Endothelial cell of umbilical vein (primary cell): ENCODE measurements around the gene DUSP22. TPM values are rescaled to one million over a fixed set of nuclear protein-coding genes. Genes with fewer than 3 reads are reported as not detected.

Source experiments
- BruUV-seq: library from RNA; stranded (reverse); fragments of 400-500 nt; replicated peaks from 2 replicates; lab custom pipeline; 2021; lab: Mats Ljungman, UMichigan
- CTCF ChIA-PET: fragments of 300-600, 350-600 bp; sonication (Branson Sonifier 250); formaldehyde crosslinking; loops from one replicate; lab custom pipeline; 2021; ENCODE audit warnings: antibody characterized with exemption, inconsistent platforms; lab: Charles Lee
- POLR2A ChIA-PET: fragments of 300-600, 350-600 bp; sonication (Branson Sonifier 250); formaldehyde crosslinking; loops from one replicate; lab custom pipeline; 2021; ENCODE audit warnings: antibody characterized with exemption, inconsistent platforms; lab: Charles Lee
- DNase-seq: peaks from one replicate; pipeline ENCODE4 v3.0.0-alpha.2; 2011; ENCODE audit warnings: low read depth, low spot score
- FAIRE-seq: peaks from 2 replicates; lab custom pipeline; 2011; peaks lifted over from hg19 to GRCh38; lab: Jason Lieb, UNC
- H2AFZ ChIP-seq: 2 replicates; pipeline ENCODE4 v1.6.0; 2012; ENCODE audit warnings: low read depth, low read length, control low read depth, inconsistent platforms
- H3K27ac ChIP-seq: 2 replicates; pipeline ENCODE4 v1.5.1; 2011; ENCODE audit warnings: low read depth, mild to moderate bottlenecking, control low read depth, low read length, moderate library complexity; ENCODE audit not compliant: insufficient read depth
- H3K27me3 ChIP-seq, 2 experiments: 2 replicates each; pipeline versions ENCODE4 v1.6.0 to v1.6.1; 2011; ENCODE audit warnings: low read length in 2 of 2, mixed read lengths in 1 of 2; ENCODE audit not compliant: control insufficient read depth in 2 of 2, insufficient read depth in 2 of 2
- H3K36me3 ChIP-seq, 2 experiments: 2 replicates in 1 of 2; 3 replicates in 1 of 2; pipeline ENCODE4 v1.5.1; 2011; ENCODE audit warnings: low read length in 2 of 2, mild to moderate bottlenecking in 1 of 2, moderate library complexity in 1 of 2; ENCODE audit not compliant: control insufficient read depth in 2 of 2, insufficient read depth in 2 of 2; ENCODE audit errors: extremely low read depth in 1 of 2
- H3K4me1 ChIP-seq: 3 replicates; pipeline ENCODE4 v1.5.1; 2011; ENCODE audit warnings: mild to moderate bottlenecking, low read length; ENCODE audit not compliant: control insufficient read depth, insufficient read depth; ENCODE audit errors: extremely low read depth
- H3K4me2 ChIP-seq: 2 replicates; pipeline ENCODE4 v1.6.1; 2011; ENCODE audit warnings: low read length, control low read depth, mixed read lengths; ENCODE audit not compliant: insufficient read depth
- H3K4me3 ChIP-seq, 3 experiments: fragments of 200-600 bp in 1 of 3; sonication (generic), shearing (Covaris generic) in 1 of 3; replicated peaks in 1 of 3; 2 replicates each; pipeline ENCODE4 v1.5.1; 2011 to 2016; ENCODE audit warnings: control low read depth in 3 of 3, low read length in 3 of 3, mild to moderate bottlenecking in 2 of 3, inconsistent platforms in 1 of 3, low read depth in 1 of 3, moderate library complexity in 1 of 3; ENCODE audit not compliant: insufficient read depth in 1 of 3
- H3K79me2 ChIP-seq: 2 replicates; pipeline ENCODE4 v1.6.0; 2012; ENCODE audit warnings: low read length, inconsistent platforms; ENCODE audit not compliant: control insufficient read depth, insufficient read depth
- H3K9ac ChIP-seq: replicated peaks from 2 replicates; pipeline ENCODE3; 2011; ENCODE audit warnings: low read length, control low read depth; ENCODE audit not compliant: insufficient read depth; ENCODE audit errors: extremely low read depth
- H3K9me1 ChIP-seq: replicated peaks from 3 replicates; pipeline ENCODE4 v1.6.0; 2011; ENCODE audit warnings: mild to moderate bottlenecking, low read length; ENCODE audit not compliant: control insufficient read depth, insufficient read depth; ENCODE audit errors: extremely low read depth
- H3K9me3 ChIP-seq: replicated peaks from 2 replicates; pipeline ENCODE4 v1.5.1; 2012; ENCODE audit warnings: low read length, inconsistent platforms; ENCODE audit not compliant: control insufficient read depth, insufficient read depth
- H4K20me1 ChIP-seq: replicated peaks from 2 replicates; pipeline ENCODE3; 2011; ENCODE audit warnings: mild to moderate bottlenecking, low read length; ENCODE audit not compliant: control insufficient read depth, insufficient read depth; ENCODE audit errors: extremely low read depth
- EZH2 ChIP-seq: IDR thresholded peaks from 2 replicates; pipeline ENCODE4 v1.6.1; 2012; ENCODE audit warnings: borderline replicate concordance, low read depth, mild to moderate bottlenecking, moderate library complexity, low read length, inconsistent platforms; ENCODE audit not compliant: severe bottlenecking
- FOS ChIP-seq: IDR thresholded peaks from 2 replicates; pipeline ENCODE4 v1.6.1; 2011; ENCODE audit warnings: mild to moderate bottlenecking, low read length, moderate library complexity, borderline replicate concordance; ENCODE audit not compliant: insufficient read depth
- GATA2 ChIP-seq: IDR thresholded peaks from 2 replicates; pipeline ENCODE4 v1.7.0; 2011; ENCODE audit warnings: low read depth, mild to moderate bottlenecking, moderate library complexity, mixed read lengths, low read length; ENCODE audit not compliant: insufficient read length, insufficient read depth
- JUN ChIP-seq: IDR thresholded peaks from 2 replicates; pipeline ENCODE4 v1.6.1; 2011; ENCODE audit warnings: borderline replicate concordance, low read depth; ENCODE audit not compliant: insufficient read length, insufficient read depth
- MYC ChIP-seq: IDR thresholded peaks from one replicate; pipeline ENCODE4 v1.6.1; 2011; ENCODE audit warnings: mild to moderate bottlenecking, low read depth, low read length
- POLR2A ChIP-seq: IDR thresholded peaks from 2 replicates; pipeline ENCODE4 v1.6.1; 2012; ENCODE audit warnings: low read depth, mild to moderate bottlenecking, control low read depth, low read length
- POLR2AphosphoS5 ChIP-seq: IDR thresholded peaks from 2 replicates; pipeline ENCODE4 v1.6.1; 2012; ENCODE audit warnings: low read depth, mild to moderate bottlenecking, control low read depth, low read length, moderate library complexity; ENCODE audit not compliant: insufficient read depth
- dilution Hi-C: fragments of 300-500 bp; cut with MboI; formaldehyde crosslinking; loops from one replicate; pipeline ENCODE4 v1.15.0; 2019; ENCODE audit warnings: low sequenced_read_pairs; ENCODE audit not compliant: extremely low pct_ligation_motif_present
- intact Hi-C: fragments of 100-400 bp; cut with micrococcal nuclease; formaldehyde crosslinking; loops from one replicate; pipeline ENCODE4 v1.10.0; 2022
- polyA plus RNA-seq, 4 experiments: library from polyadenylated mRNA; depleted of rRNA in 3 of 4; stranded (reverse) in 3 of 4; unstranded in 1 of 4; fragments of >200 nt; gene quantifications; 2 replicates each; pipeline versions ENCODE4 v1.2.1 to v1.2.3, GENCODE V29; 2011 to 2012; ENCODE audit warnings: missing spikeins in 1 of 4
- total RNA-seq: library from RNA; stranded (reverse); gene quantifications from 2 replicates; pipeline ENCODE4 v1.2.3, GENCODE V29; 2021
- TF ChIP-seq, protein P1 (sequence below): IDR thresholded peaks from 2 replicates; pipeline ENCODE4 v1.6.1; 2011; ENCODE audit not compliant: insufficient read depth, insufficient read length
- TF ChIP-seq, protein P2 (sequence below), 2 donors: IDR thresholded peaks; 1 replicate in 1 of 2; 2 replicates in 1 of 2; pipeline ENCODE4 v1.5.1; 2011; ENCODE audit warnings: low read length in 2 of 2, mild to moderate bottlenecking in 2 of 2, moderate library complexity in 2 of 2, control low read depth in 1 of 2, inconsistent platforms in 1 of 2, low read depth in 1 of 2; ENCODE audit not compliant: insufficient read depth in 1 of 2; ENCODE audit errors: extremely low read depth in 1 of 2

Gene DUSP22
- total and polyA plus RNA-seq, 2 donors (not counting 3 experiments of a cell fraction or from before 2014, with no cell fraction given) = 23.2 to 33.9 TPM

DNA sequence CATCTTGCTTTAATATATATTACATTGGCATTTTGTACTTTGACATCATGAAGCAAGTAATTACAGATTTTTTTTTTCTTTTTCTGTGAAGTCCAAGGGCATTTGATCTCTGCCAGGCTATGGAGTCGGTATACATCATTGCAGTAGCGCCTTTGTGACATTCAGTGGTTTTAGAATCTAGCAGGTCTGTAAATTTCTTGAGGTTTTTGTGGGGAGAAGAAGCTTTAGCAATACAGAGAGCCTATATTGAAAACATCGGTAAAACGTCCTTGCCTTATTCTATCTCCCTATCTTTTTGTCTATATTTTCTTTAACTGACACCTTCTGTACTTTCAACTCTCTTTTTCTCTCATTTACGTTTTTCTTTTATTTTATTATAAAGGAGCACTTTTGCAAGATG lies 47.2 kb downstream of the DUSP22 start:
- no peaks in the 10 kb centered on the region for H3K9me1 ChIP-seq
- H2AFZ ChIP-seq = no peak overlapping the region
- no TSS peak for BruUV-seq
- no peak overlapping the region for H3K9ac ChIP-seq
- no peak overlapping the region for H3K27ac ChIP-seq
- intact Hi-C loops = no loop called here
- no peak overlapping the region for H3K4me2 ChIP-seq
- H4K20me1 ChIP-seq = no peaks in the 10 kb centered on the region
- FAIRE-seq (no peak), DNase-seq (no peak)
- H3K4me1 ChIP-seq = no peaks in the 10 kb centered on the region
- no peaks in the 10 kb centered on the region for H3K9me3 ChIP-seq
- TF ChIP-seq EZH2 = no peak
- TF ChIP-seq, protein P1, sequence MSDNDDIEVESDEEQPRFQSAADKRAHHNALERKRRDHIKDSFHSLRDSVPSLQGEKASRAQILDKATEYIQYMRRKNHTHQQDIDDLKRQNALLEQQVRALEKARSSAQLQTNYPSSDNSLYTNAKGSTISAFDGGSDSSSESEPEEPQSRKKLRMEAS = no peak
- TF ChIP-seq FOS = no peak
- TF ChIP-seq, protein P2, sequence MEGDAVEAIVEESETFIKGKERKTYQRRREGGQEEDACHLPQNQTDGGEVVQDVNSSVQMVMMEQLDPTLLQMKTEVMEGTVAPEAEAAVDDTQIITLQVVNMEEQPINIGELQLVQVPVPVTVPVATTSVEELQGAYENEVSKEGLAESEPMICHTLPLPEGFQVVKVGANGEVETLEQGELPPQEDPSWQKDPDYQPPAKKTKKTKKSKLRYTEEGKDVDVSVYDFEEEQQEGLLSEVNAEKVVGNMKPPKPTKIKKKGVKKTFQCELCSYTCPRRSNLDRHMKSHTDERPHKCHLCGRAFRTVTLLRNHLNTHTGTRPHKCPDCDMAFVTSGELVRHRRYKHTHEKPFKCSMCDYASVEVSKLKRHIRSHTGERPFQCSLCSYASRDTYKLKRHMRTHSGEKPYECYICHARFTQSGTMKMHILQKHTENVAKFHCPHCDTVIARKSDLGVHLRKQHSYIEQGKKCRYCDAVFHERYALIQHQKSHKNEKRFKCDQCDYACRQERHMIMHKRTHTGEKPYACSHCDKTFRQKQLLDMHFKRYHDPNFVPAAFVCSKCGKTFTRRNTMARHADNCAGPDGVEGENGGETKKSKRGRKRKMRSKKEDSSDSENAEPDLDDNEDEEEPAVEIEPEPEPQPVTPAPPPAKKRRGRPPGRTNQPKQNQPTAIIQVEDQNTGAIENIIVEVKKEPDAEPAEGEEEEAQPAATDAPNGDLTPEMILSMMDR (IDR thresholded peaks at IDR 0.05; ENCODE audit: extremely low read depth in 1 of 2, insufficient read depth in 1 of 2, low read depth in 1 of 2, low read length in 2 of 2) = no peak
- TF ChIP-seq POLR2A = no peak
- no peak for TF ChIP-seq POLR2AphosphoS5
- TF ChIP-seq JUN = no peak
- TF ChIP-seq GATA2 = no peak
- TF ChIP-seq MYC = no peak
- H3K79me2 ChIP-seq = no peaks in the 10 kb centered on the region
- ChIA-PET CTCF (interaction anchor here (1.2 kb wide), 1 partner anchor 10 kb away, joined by 3 read pairs; no protein-coding TSS in a partner anchor), POLR2A (no interaction called here)
- H3K27me3 ChIP-seq = no peaks in the 10 kb centered on the region
- H3K36me3 ChIP-seq = peaks cover 0 to 3% of the 10 kb centered on the region in 2 experiments
- dilution Hi-C loops = no loop called here
- no peak overlapping the region for H3K4me3 ChIP-seq
